ENCODE results near the gene NXPE1. TPM values are rescaled to one million over a fixed set of nuclear protein-coding genes. Genes with fewer than 3 reads are reported as not detected.

Gene NXPE1
- total RNA-seq, 1 experiment from 2014 or later: not detected

- Histone ChIP-seq H3K27me3 (ENCODE audit: insufficient read depth, low read length) (no peaks in the 10 kb centered on the region), H2AFZ (ENCODE audit: low read length) (no peak overlapping the region), H3K9ac (ENCODE audit: extremely low read depth, insufficient read length, low read length) (no peak overlapping the region), H2BK5ac (ENCODE audit: insufficient read length, low read length) (no peak overlapping the region), H2AK5ac (ENCODE audit: insufficient read length, low read length) (no peak overlapping the region), H3K14ac (ENCODE audit: insufficient read depth, low read length) (no peak overlapping the region), H3K23me2 (ENCODE audit: insufficient read length, low read depth, low read length, poor library complexity, severe bottlenecking) (no peaks in the 10 kb centered on the region), H3K18ac (ENCODE audit: insufficient read length, low read depth, low read length) (no peak overlapping the region), H2BK20ac (ENCODE audit: low read depth, low read length, poor library complexity, severe bottlenecking) (no peak overlapping the region), H3K79me2 (ENCODE audit: insufficient read depth, low read length) (no peaks in the 10 kb centered on the region), H4K91ac (ENCODE audit: insufficient read length, low read depth, low read length) (no peak overlapping the region), H4K5ac (ENCODE audit: insufficient read length, low read depth, low read length) (no peak overlapping the region), H3K27ac (ENCODE audit: insufficient read length, low read depth, low read length) (no peak overlapping the region), H3K4ac (ENCODE audit: low read depth, low read length) (no peak overlapping the region), H4K20me1 (ENCODE audit: control insufficient read depth, insufficient read depth, insufficient read length) (no peaks in the 10 kb centered on the region), H4K8ac (replicated peaks; ENCODE audit: insufficient read length, low read depth, low read length) (no peak overlapping the region), H3K4me1 (ENCODE audit: insufficient read depth, low read length) (no peaks in the 10 kb centered on the region), H2BK12ac (ENCODE audit: insufficient read length, low read depth, low read length) (no peak overlapping the region), H3K79me1 (ENCODE audit: insufficient read depth, low read depth, low read length, poor library complexity, severe bottlenecking) (no peaks in the 10 kb centered on the region), H3K56ac (ENCODE audit: insufficient read length, low read depth, low read length) (no peak overlapping the region), H3K23ac (ENCODE audit: insufficient read length, low read depth, low read length) (no peak overlapping the region), H2BK15ac (ENCODE audit: low read depth, low read length) (no peak overlapping the region), H3K9me3 (ENCODE audit: control insufficient read depth, low read depth, low read length) (no peaks in the 10 kb centered on the region), H2BK120ac (ENCODE audit: low read depth, low read length, poor library complexity, severe bottlenecking) (no peak overlapping the region), H3K4me2 (ENCODE audit: insufficient read depth, insufficient read length, low read length) (no peak overlapping the region), H3T11ph (ENCODE audit: low read length) (no peak overlapping the region)
- no peak for DNase-seq
- Mint-ChIP-seq H3K27ac (no peak overlapping the region), H3K27me3 (ENCODE audit: low read depth) (no peaks in the 10 kb centered on the region), H3K4me1 (no peaks in the 10 kb centered on the region), H3K9me3 (peaks cover 25 to 26% of the 10 kb centered on the region in 2 experiments), H3K4me3 (no peak overlapping the region), H3K36me3 (ENCODE audit: insufficient read depth in 1 of 3, low read depth in 3 of 3) (peaks cover 2 to 14% (median 4%) of the 10 kb centered on the region in 3 experiments; a peak in 3 of 7 replicates)
- TF ChIP-seq, protein P1, sequence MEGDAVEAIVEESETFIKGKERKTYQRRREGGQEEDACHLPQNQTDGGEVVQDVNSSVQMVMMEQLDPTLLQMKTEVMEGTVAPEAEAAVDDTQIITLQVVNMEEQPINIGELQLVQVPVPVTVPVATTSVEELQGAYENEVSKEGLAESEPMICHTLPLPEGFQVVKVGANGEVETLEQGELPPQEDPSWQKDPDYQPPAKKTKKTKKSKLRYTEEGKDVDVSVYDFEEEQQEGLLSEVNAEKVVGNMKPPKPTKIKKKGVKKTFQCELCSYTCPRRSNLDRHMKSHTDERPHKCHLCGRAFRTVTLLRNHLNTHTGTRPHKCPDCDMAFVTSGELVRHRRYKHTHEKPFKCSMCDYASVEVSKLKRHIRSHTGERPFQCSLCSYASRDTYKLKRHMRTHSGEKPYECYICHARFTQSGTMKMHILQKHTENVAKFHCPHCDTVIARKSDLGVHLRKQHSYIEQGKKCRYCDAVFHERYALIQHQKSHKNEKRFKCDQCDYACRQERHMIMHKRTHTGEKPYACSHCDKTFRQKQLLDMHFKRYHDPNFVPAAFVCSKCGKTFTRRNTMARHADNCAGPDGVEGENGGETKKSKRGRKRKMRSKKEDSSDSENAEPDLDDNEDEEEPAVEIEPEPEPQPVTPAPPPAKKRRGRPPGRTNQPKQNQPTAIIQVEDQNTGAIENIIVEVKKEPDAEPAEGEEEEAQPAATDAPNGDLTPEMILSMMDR (conservative IDR thresholded peaks at IDR 0.05): no peak
- no CpG with 5 or more reads among the region's 9 CpGs for WGBS (ENCODE audit: extremely low coverage, insufficient read length, low lambda C conversion rate)
Observed at GRCh38 chr11:114606003-114606801, 46.5 kb upstream of the NXPE1 start.
